Measurements from ENCODE around the gene PLOD1. TPM values are rescaled to one million over a fixed set of nuclear protein-coding genes. Genes with fewer than 3 reads are reported as not detected.

Gene PLOD1
- total RNA-seq, 1 donor from 2014 or later = 477 TPM

GRCh38 chr1:11981378-11982009 lies 47.0 kb downstream of the PLOD1 start:
- H3K27ac Mint-ChIP-seq (ENCODE audit: unreplicated experiment) = peak overlapping the region; percentile 96
- peaks cover 50% of the 10 kb centered on the region for H3K4me1 Mint-ChIP-seq (ENCODE audit: low read depth)
- no peaks in the 10 kb centered on the region for H3K9me3 Mint-ChIP-seq (ENCODE audit: low read depth)
- peak overlapping the region; percentile 91 for H3K4me3 Mint-ChIP-seq (ENCODE audit: unreplicated experiment)
- no peaks in the 10 kb centered on the region for H3K27me3 Mint-ChIP-seq (ENCODE audit: low read depth)
- H3K36me3 Mint-ChIP-seq (ENCODE audit: low read depth) = peaks cover 8% of the 10 kb centered on the region
- TF ChIP-seq CTCF (IDR thresholded peaks at IDR 0.05) = no peak
- DNase-seq (ENCODE audit: low spot score) = no peak

GRCh38 chr1:11982010-11982392 lies 47.5 kb downstream of the PLOD1 start:
- TF ChIP-seq CTCF (IDR thresholded peaks at IDR 0.05) = peak; percentile 62
- peak overlapping the region; percentile 32 for H3K27ac Mint-ChIP-seq (ENCODE audit: unreplicated experiment)
- H3K4me1 Mint-ChIP-seq (ENCODE audit: low read depth) = peaks cover 50% of the 10 kb centered on the region
- DNase-seq (ENCODE audit: low spot score) = no peak
- H3K36me3 Mint-ChIP-seq (ENCODE audit: low read depth) = peaks cover 8% of the 10 kb centered on the region
- no peaks in the 10 kb centered on the region for H3K27me3 Mint-ChIP-seq (ENCODE audit: low read depth)
- peak overlapping the region; percentile 91 for H3K4me3 Mint-ChIP-seq (ENCODE audit: unreplicated experiment)
- H3K9me3 Mint-ChIP-seq (ENCODE audit: low read depth) = no peaks in the 10 kb centered on the region

DNA sequence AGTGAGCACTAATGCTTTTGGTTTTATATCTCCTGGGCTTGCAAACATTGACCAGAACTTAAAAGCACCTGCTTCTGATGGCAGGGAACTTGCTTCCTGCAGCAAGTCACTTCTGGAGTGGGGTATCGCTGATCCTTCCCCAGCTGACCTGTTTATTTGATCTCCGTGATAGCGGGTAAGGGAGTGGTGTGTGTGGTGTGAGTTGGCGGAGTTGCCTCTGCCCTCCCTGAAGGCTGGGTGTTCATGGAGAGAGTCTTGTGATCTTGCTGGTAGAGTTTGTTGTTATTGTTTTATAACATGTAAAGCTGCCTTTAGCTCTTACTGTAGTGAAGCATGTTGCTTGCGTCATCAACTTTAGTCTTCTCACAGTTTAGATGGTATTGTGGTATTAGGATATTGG lies 49.6 kb downstream of the PLOD1 start:
- H3K27me3 Mint-ChIP-seq (ENCODE audit: low read depth) = no peaks in the 10 kb centered on the region
- no peak overlapping the region for H3K4me3 Mint-ChIP-seq (ENCODE audit: unreplicated experiment)
- DNase-seq (ENCODE audit: low spot score) = no peak
- H3K36me3 Mint-ChIP-seq (ENCODE audit: low read depth) = peaks cover 10% of the 10 kb centered on the region
- peaks cover 47% of the 10 kb centered on the region for H3K4me1 Mint-ChIP-seq (ENCODE audit: low read depth)
- H3K27ac Mint-ChIP-seq (ENCODE audit: unreplicated experiment) = no peak overlapping the region
- no peaks in the 10 kb centered on the region for H3K9me3 Mint-ChIP-seq (ENCODE audit: low read depth)
- TF ChIP-seq CTCF (IDR thresholded peaks at IDR 0.05) = no peak

DNA sequence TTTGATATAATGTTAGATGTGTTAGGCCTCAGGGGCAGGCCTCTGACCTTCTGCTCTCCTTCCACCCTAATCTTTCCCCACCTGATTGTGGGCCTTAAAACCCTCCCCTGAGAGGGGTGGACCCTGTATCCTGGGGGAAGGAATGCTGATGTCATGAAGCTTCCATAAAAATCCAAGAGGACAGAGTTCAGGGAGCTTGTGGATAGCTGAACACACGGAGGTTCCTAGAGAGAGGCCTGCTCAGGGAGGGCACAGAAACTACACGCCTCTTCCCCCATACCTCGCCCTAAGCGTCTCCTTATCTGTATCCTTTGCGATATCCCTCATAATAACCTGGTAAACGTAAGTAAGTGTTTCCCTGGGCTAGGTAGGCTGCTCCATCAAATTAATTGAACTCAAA lies 50.1 kb downstream of the PLOD1 start:
- peaks cover 43% of the 10 kb centered on the region for H3K4me1 Mint-ChIP-seq (ENCODE audit: low read depth)
- no peak overlapping the region for H3K27ac Mint-ChIP-seq (ENCODE audit: unreplicated experiment)
- H3K27me3 Mint-ChIP-seq (ENCODE audit: low read depth) = no peaks in the 10 kb centered on the region
- H3K36me3 Mint-ChIP-seq (ENCODE audit: low read depth) = peaks cover 10% of the 10 kb centered on the region
- H3K9me3 Mint-ChIP-seq (ENCODE audit: low read depth) = no peaks in the 10 kb centered on the region
- no peak for TF ChIP-seq CTCF (IDR thresholded peaks at IDR 0.05)
- H3K4me3 Mint-ChIP-seq (ENCODE audit: unreplicated experiment) = no peak overlapping the region
- no peak for DNase-seq (ENCODE audit: low spot score)

DNA sequence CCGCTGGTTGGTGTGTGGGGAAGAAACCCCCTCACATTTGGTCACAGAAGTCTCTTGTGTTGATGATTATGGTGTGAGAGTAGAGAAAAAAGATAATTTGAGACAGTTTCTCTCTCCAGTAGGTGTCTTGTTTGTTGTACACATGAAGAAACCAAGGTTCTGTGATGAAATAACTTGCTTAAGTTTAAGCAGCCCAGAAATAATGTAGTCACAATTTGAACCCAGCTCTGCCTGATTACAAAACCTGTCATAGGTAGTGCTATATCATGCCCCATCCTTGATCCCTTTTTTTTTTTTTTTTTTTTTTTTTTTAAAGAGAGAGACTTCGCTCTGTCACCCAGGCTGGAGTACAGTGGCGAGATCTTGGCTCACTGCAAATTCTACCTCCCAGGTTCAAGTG lies 50.7 kb downstream of the PLOD1 start:
- Mint-ChIP-seq H3K36me3 (ENCODE audit: low read depth) (peaks cover 13% of the 10 kb centered on the region), H3K4me1 (ENCODE audit: low read depth) (peaks cover 40% of the 10 kb centered on the region), H3K4me3 (ENCODE audit: unreplicated experiment) (no peak overlapping the region), H3K9me3 (ENCODE audit: low read depth) (no peaks in the 10 kb centered on the region), H3K27me3 (ENCODE audit: low read depth) (no peaks in the 10 kb centered on the region), H3K27ac (ENCODE audit: unreplicated experiment) (no peak overlapping the region)
- no peak for DNase-seq (ENCODE audit: low spot score)
- TF ChIP-seq CTCF (IDR thresholded peaks at IDR 0.05) = no peak

Measured in chondrocyte (in vitro differentiated cells).